Measurements from ENCODE around the gene VPS26A. TPM values are rescaled to one million over a fixed set of nuclear protein-coding genes. Genes with fewer than 3 reads are reported as not detected.

VPS26A gene
- total RNA-seq, 1 donor from 2014 or later, result 33.6 TPM

DNA sequence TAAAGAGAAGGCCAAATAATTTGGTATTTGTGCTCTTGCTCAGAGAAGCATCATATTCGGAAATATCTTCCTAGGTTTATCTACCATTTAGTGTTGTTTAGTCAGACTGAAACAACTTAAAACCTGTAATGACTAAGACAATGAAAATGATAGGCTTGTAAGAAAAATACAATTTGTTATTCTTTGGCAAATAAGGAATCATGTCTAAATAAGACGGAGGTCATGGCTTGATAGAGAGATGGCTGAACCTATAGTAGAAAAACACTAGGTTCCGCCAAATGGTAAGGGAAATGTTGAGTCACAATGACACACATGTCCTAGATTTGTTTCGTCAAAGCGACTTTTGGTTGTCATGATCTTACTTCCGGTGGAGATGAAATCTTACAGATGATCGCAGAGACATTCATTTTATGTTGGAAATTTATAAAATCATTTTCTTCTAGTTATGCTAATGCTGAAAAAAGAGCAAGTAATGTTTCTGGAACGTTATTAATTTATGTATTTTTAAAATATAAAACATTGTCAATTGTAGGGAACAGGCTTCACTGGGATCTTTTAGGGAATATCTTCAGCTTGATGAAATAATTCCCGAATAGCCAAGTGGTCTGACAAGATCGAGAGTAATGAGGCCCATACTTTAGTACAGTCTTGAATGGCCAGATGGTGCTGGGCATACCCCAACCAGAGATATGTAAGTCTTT, 35.0 kb upstream of the VPS26A start:
- DNase-seq (ENCODE audit: extremely low spot score in 2 of 2), result no peak
- Histone ChIP-seq H3K27me3 (no peaks in the 10 kb centered on the region), H3K4me3 (peak overlapping the region; percentile 12 to 42), H3K27ac (peak overlapping the region; percentile 81), H3K4me1 (peaks cover 10% of the 10 kb centered on the region), H3K36me3 (no peaks in the 10 kb centered on the region), H3K9me3 (no peaks in the 10 kb centered on the region)
- intact Hi-C loops (cut with DNase I), result no loop called here
- TF ChIP-seq, protein P1, sequence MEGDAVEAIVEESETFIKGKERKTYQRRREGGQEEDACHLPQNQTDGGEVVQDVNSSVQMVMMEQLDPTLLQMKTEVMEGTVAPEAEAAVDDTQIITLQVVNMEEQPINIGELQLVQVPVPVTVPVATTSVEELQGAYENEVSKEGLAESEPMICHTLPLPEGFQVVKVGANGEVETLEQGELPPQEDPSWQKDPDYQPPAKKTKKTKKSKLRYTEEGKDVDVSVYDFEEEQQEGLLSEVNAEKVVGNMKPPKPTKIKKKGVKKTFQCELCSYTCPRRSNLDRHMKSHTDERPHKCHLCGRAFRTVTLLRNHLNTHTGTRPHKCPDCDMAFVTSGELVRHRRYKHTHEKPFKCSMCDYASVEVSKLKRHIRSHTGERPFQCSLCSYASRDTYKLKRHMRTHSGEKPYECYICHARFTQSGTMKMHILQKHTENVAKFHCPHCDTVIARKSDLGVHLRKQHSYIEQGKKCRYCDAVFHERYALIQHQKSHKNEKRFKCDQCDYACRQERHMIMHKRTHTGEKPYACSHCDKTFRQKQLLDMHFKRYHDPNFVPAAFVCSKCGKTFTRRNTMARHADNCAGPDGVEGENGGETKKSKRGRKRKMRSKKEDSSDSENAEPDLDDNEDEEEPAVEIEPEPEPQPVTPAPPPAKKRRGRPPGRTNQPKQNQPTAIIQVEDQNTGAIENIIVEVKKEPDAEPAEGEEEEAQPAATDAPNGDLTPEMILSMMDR (IDR thresholded peaks at IDR 0.05), result no peak
- TF ChIP-seq POLR2A (IDR thresholded peaks at IDR 0.05) (peak in 1 of 2 donors; percentile 29), POLR2AphosphoS5 (IDR thresholded peaks at IDR 0.05; ENCODE audit: insufficient read depth in 1 of 2, low read depth in 1 of 2) (peak in 1 of 2 donors; percentile 47)

DNA sequence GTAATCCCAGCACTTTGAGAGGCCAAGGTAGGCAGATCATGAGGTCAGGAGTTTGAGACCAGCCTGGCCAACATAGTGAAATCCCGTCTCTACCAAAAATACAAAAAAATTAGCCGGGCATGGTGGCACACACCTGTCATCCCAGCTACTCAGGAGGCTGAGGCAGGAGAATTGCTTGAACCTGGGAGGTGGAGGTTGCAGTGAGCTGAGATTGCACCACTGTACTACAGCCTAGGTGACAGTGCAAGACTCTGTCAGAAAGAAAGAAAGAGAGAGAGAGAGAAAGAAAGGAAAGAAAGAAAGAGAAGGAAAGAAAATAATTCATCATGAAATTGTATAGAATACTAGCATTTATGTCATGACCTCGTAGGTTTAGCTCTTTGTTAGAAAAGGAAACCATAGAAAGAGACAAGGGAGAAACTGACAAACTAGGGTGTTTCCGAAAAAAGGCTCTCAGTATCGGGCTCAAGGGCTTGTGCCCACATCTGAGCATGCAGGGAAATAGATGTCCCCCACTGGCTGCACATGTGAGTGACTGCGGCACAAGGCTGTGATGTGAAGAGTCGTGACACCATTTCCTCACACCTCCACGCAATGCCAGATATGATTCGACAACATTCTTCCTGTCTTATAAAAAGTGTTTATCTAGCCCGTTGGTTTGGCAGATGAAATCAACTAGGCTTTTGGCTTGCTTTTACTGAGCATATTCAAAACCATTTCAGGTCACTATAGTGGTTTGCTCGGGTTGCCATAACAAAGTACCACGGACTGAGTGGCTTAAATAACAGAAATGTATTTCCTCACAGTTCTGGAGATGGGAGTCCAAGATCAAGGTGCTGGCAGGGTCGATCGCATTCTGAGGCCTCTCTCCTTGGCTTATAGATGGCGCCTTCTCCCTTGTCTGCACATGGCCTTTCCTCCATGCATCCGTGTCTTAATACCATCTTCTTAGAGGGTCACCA, 34.1 kb upstream of the VPS26A start:
- Histone ChIP-seq H3K9me3 (no peaks in the 10 kb centered on the region), H3K4me1 (peaks cover 10% of the 10 kb centered on the region), H3K4me3 (peak overlapping the region; percentile 12 to 42), H3K36me3 (no peaks in the 10 kb centered on the region), H3K27me3 (no peaks in the 10 kb centered on the region), H3K27ac (peak overlapping the region; percentile 81)
- DNase-seq (ENCODE audit: extremely low spot score in 2 of 2), result no peak
- TF ChIP-seq, protein P1 (IDR thresholded peaks at IDR 0.05), result no peak
- peak in 1 of 2 donors; percentile 44 for TF ChIP-seq POLR2A (IDR thresholded peaks at IDR 0.05)
- TF ChIP-seq POLR2AphosphoS5 (IDR thresholded peaks at IDR 0.05; ENCODE audit: insufficient read depth in 1 of 2, low read depth in 1 of 2), result peak in 1 of 2 donors; percentile 14
- intact Hi-C loops (cut with DNase I), result no loop called here

DNA sequence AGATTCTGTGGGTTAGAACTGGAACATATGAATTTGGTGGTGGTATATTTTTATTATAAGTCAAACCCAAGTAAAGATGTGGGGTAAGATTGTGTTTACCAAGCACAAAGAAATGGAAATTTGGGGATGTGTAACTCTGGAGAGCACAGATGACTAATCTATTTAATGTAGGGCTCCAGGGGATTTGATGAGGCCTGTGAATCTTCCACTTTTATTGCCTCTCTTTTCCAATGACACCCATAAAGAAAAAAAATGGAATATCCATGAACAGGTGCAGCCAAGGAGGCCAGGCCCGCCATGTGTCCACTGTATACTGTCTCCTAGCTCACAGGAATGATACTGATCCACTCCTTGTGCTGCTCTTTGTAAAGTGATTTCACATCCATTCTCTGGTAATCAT, 33.3 kb upstream of the VPS26A start:
- Histone ChIP-seq H3K27me3 (no peaks in the 10 kb centered on the region), H3K4me3 (peak overlapping the region; percentile 11 to 42), H3K4me1 (peaks cover 10% of the 10 kb centered on the region), H3K36me3 (no peaks in the 10 kb centered on the region), H3K9me3 (no peaks in the 10 kb centered on the region), H3K27ac (peak overlapping the region; percentile 81)
- TF ChIP-seq POLR2A (IDR thresholded peaks at IDR 0.05), result no peak
- TF ChIP-seq, protein P1 (IDR thresholded peaks at IDR 0.05), result no peak
- TF ChIP-seq POLR2AphosphoS5 (IDR thresholded peaks at IDR 0.05; ENCODE audit: insufficient read depth in 1 of 2, low read depth in 1 of 2), result no peak
- no peak for DNase-seq (ENCODE audit: extremely low spot score in 2 of 2)
- intact Hi-C loops (cut with DNase I), result no loop called here

DNA sequence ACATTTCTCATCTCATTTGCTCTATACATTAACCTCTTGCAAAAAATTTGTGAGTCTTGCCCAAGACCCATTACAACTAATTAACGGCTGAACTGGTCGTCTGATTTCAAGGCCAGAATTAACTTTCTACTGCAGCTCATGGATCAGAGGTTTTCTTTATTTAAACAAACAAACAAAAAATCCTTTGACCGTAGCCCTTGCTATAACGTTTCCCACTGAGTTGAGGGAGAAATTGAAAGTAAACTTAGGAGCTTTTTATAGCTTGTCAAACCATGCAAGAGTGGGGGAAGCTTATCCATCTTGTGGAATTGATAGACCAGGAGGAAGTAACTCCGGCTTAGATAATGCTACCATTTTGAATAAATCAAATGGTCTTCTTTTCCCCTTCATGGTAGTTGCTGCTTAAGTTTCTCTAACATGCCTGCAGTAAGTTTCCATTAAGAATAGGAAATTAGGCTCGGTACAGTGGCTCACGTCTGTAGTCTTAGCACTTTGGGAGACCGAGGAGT, 32.8 kb upstream of the VPS26A start:
- Histone ChIP-seq H3K4me3 (peak overlapping the region in 1 of 2 donors; percentile 42), H3K36me3 (no peaks in the 10 kb centered on the region), H3K4me1 (peaks cover 10% of the 10 kb centered on the region), H3K27me3 (no peaks in the 10 kb centered on the region), H3K27ac (peak overlapping the region; percentile 81), H3K9me3 (no peaks in the 10 kb centered on the region)
- no peak for DNase-seq (ENCODE audit: extremely low spot score in 2 of 2)
- TF ChIP-seq, protein P1 (IDR thresholded peaks at IDR 0.05), result no peak
- TF ChIP-seq POLR2A (IDR thresholded peaks at IDR 0.05) (no peak), POLR2AphosphoS5 (IDR thresholded peaks at IDR 0.05; ENCODE audit: insufficient read depth in 1 of 2, low read depth in 1 of 2) (no peak)
- intact Hi-C loops (cut with DNase I), result no loop called here

Measured in vagina (tissue), 2 donors.